Measurements from ENCODE around the gene AP5Z1.
A peak's percentile ranks its signal among the peaks of the same experiment; 100 is the strongest.

The AP5Z1 gene

GRCh38 chr7:4824120-4824775, 48.8 kb downstream of the AP5Z1 start:
- DNase-seq = no peak

- no peak for DNase-seq
Observed at GRCh38 chr7:4825081-4825480, 49.7 kb downstream of the AP5Z1 start.

- no peak for DNase-seq
Observed at GRCh38 chr7:4828720-4829383, 53.4 kb downstream of the AP5Z1 start.

GRCh38 chr7:4830176-4830575, 54.8 kb downstream of the AP5Z1 start:
- DNase-seq = peak; percentile 60

GRCh38 chr7:4831723-4832495, 56.5 kb downstream of the AP5Z1 start:
- DNase-seq = no peak

GRCh38 chr7:4832711-4833110, 57.3 kb downstream of the AP5Z1 start:
- no peak for DNase-seq

DNA sequence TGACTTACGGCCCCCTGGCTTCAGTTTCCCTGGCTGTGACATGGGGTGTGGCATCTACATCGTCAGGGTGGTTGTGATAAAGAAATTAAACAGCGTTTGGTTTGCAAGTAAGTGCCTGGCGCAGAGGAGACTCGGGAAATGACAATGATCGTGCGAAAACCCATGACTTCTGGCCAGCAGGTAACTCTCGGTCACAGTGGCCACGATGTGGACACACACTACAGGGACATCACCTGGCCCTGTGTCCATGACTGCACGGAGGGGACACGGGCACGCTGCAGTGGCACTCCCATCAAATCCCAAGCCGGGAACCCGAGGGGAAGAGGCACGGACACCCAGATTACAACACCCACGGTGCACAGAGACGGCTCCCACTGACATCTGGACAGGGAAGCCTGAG, 57.8 kb downstream of the AP5Z1 start:
- DNase-seq = no peak

- DNase-seq = no peak
Observed at GRCh38 chr7:4833691-4834600, 58.5 kb downstream of the AP5Z1 start.

DNA sequence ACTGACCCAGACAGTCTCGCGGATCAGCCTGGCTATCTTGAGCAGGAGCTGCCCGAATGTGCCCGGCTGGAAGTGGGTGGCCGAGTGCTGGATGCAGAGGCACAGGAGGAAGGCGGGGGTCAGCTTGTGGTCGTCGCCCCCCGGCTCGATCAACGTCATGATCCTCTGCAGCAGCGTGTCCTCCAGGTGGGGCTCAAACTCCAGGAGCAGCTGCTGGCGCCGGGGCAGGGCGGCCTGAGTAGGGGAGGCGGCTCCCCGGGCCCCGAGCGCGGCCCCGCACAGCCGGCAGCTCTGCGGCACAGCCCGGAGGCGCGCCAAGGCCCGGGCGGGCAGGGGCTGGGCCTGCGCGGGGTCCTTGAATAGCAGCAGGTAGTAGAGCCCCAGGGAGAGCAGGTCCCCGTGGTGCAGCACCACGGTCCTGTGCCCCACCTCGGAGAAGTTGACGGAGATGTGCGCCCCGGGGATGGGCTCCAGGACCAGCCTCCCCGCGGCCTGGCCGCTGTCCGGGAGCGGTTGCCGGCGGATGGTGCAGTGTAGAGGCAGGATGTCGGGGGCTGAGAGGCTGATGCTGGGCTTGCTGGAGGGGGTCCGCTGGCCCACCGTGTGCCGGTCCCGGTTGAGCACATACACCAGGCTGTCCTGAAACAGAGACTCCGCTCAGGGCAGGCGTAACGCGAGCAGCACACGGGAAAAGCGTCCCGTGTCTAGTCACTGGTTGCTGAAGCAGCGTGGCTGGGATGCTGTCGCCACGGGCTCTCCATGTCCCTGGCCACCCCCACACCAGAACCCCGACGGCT, 59.4 kb downstream of the AP5Z1 start:
- DNase-seq = no peak

DNA sequence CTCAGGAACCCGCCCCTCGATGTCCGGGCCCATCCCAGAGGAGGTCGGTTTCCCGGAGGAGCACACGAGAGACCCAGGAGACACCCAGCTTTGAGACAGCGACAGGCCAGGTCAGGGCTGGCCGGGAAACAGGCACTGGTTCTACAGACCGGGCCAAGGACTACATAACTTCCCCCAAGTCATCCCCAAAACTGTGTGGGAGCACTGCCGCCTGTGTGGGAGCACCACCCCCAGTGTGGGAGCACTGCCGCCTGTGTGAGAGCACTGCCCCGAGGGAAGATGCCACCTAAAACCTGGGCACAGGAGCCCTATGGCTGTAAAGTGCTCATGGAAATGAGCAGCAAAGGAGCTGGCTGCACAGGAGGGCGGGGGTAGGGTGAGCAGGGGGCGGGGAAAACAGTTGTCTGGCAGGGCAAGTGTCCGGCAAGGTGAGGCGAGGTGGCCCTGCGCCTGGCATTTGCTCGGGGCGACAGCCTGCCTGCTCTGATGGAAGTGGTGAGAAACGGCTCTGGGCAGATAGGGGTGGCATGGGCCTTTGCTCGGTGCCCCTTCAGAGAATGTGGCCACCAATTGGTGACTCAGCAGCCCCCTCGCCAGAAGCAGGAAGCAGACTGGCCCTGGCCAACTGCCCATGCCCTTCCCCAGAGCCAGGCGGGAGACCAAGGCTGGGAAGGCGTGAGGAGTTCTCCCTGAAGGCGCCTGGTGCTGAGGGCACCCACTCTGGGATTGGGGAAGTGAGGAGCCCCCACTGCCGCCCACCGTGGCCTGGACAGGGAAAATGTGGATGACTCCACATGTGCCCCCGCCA, 60.2 kb downstream of the AP5Z1 start:
- DNase-seq = no peak

DNA sequence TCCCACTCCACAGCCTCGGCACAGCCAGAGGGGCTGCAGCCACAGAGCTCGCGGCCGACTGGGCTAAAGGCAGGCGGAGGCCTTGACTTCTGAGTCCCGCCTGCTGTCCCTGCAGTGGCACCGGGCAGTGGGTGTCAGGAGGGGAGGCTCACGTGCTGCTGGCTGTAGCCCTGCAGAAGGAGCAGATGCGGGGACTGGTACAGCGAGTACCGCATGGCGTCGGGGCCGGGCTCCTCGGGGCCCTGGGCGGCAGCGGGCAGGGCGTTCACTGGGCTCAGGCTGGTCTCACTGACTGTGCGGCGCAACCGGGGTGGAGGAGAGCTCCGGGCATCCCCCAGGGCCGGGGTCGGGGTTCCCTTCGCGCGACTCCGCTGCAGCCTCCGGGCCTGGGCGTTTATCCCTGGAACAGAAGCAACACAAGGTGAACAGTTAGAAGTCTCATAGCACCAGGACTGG, 60.8 kb downstream of the AP5Z1 start:
- DNase-seq = no peak

GRCh38 chr7:4837041-4837802, 61.8 kb downstream of the AP5Z1 start:
- DNase-seq = no peak

DNA sequence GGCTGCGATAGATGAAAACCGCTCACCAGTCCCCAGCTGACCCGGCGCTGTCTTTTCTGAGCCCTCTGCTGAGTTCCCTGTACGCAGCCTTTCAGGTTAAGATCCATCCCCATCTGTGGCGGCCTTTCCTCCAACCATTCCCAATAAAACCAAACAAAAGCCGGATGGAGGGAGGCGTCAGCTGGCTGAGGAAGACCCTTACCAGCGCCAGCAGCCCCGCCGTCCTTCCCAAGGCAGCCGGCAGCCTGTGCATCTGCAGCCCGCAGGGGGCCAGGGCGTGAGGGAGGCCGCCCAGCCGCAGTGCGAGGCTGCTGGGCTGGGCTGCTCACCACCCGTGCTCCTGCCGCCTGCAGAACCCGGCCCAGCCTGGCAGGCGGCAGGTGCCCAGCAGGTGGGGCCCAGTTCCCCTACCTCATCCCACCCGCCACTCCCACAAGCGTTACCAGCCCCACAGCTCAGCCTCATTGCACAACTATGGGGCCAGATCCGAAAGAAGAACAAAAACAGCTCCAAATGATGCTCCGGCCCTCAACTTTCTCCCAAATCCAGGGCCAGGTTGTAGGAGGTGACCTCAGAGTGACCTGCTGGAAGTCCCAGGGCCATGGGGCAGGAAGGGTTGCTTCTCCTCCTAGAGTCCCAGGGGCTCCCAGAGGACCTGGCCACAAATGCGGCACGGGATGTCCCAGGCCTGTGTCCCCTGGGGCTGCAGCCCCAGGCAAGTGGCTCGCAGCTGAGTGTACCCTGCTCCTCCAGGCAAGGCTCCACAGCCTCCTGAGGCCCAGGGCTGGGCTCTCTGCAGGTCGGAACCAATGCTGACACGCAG, 62.6 kb downstream of the AP5Z1 start:
- no peak for DNase-seq

DNA sequence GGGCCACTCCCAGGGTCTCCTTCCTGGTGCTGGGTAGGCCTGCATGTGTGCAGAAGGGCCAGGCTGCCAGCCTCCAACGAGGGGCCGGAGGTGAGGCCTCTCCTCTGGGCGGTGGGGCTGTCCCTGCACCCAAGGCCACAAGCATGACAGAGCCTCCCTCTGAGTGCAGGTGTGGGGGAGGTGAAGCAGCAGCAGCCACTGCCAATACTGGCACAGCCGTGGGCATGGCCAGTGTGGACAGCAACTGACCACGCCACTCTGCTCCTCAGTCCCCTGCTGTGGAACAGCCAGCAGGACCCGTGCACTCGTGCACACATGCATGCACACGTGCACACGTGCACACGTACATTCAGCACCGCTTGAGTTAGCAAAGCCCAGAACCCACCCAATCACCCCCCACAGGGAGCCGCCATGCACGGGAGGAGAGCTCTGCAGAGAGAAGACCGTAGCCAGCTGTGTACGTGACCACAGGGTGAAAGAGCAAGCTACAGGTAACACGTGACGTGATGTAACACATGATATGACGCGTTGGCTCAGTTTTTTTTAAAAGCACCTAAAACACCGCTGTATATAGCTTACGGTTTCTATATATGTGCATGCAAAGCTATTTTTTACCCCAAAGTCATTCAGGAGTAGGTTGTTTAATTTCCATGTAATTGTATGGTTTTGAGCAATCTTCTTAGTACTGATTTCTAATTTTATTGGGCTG, 63.4 kb downstream of the AP5Z1 start:
- no peak for DNase-seq

- DNase-seq = no peak
Observed at GRCh38 chr7:4840079-4840501, 64.7 kb downstream of the AP5Z1 start.

All from NCI-H524 treated with DMSO at 0.1 percent for 48 hours (cell line).